Loucy (cell line): ENCODE data around the gene CCDC137.

ENCODE experiments used
- CTCF ChIP-seq: fragments of 200-600 bp; sonication (generic); conservative IDR thresholded peaks from 2 replicates; pipeline ENCODE4 v1.5.1; 2014; ENCODE audit warnings: mild to moderate bottlenecking, antibody characterized with exemption, low read length
- EZH2phosphoT487 ChIP-seq: fragments of 200-600 bp; IDR thresholded peaks from 2 replicates; pipeline ENCODE4 v1.6.1; 2018; ENCODE audit warnings: antibody characterized with exemption, mild to moderate bottlenecking, moderate library complexity, borderline replicate concordance

- TF ChIP-seq CTCF (no peak), EZH2phosphoT487 (no peak)
Observed at GRCh38 chr17:81635973-81636504, 30.5 kb upstream of the CCDC137 start.
